Activated CD4-positive, alpha-beta T cell treated with anti-CD3 and anti-CD28 coated beads, Interleukin-2, Interleukin-4, amounts not matched to agents 100 ng/mL and 50 ng/mL, durations not matched to agents 16 hours and 8 hours (primary cell): ENCODE data around the gene IGF2.

Experiments used
- DNase-seq: peaks from one replicate; pipeline ENCODE4 v3.0.0-alpha.2; 2020; ENCODE audit warnings: low spot score

IGF2 gene

DNA sequence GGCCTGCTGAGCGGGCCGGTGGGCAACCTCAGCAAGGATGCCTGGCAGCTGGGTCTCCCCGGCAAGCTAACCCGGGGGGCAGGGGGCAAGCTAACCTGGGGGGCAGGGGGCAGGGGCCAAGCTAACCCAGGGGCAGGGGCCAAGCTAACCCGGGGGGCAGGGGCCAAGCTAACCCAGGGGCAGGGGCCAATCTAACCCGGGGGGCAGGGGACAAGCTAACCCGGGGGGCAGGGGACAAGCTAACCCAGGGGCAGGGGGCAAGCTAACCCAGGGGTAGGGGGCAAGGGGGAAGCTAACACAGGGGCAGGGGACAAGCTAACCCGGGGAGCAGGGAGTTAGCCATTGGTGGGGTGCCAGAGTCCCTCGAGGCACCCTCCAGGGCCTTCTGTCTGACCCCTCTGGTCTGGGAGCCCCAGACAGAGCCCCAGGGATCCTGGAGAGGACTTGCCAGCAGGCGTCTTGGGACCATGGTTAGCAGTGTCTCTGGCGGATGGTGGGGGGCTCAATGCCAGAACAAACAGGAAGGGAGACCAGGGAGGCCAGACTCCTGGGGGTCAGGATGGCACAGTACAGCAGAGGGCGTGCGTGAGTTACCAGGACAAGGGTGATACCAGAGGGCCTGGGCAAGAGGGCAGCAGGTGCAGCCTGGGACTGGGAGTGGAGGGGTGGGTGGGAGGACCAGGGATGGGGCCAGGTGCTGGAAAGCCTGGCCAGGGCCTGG, 16.1 kb downstream of the IGF2 start:
- DNase-seq: no peak

DNA sequence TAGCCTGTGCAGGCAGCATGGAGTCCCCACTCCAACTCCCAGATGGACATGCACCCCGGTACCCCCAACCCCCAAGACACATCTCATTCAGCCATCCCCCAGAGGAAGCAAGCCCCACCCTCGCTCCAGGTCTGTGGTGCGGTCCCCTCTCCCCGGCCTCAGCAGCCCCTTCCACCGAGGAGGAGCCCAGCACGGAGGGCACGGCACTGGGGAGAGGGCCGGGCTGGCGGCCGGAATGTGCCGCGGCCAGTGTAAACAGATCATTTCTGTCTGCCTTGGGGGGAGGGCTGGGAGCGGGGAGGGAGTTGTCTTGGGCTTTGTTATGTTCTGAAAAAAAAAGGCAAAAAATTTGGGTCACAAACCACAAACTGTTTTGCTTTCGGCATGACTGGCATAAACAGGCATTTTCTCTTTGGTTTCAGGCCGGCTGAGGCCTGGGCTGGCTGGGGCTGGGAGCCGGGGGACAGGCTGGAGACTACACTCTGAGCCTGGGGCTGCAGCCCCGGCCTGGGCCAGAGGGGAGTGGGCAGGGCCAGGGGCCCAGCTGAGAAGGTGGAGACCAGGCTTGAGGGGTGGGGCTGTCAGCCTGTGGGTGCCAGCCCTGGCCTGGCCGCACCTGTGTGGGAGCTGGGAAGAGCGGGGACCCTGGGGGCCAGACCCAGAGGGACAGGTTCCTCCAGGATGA, 16.8 kb downstream of the IGF2 start:
- no peak for DNase-seq

DNA sequence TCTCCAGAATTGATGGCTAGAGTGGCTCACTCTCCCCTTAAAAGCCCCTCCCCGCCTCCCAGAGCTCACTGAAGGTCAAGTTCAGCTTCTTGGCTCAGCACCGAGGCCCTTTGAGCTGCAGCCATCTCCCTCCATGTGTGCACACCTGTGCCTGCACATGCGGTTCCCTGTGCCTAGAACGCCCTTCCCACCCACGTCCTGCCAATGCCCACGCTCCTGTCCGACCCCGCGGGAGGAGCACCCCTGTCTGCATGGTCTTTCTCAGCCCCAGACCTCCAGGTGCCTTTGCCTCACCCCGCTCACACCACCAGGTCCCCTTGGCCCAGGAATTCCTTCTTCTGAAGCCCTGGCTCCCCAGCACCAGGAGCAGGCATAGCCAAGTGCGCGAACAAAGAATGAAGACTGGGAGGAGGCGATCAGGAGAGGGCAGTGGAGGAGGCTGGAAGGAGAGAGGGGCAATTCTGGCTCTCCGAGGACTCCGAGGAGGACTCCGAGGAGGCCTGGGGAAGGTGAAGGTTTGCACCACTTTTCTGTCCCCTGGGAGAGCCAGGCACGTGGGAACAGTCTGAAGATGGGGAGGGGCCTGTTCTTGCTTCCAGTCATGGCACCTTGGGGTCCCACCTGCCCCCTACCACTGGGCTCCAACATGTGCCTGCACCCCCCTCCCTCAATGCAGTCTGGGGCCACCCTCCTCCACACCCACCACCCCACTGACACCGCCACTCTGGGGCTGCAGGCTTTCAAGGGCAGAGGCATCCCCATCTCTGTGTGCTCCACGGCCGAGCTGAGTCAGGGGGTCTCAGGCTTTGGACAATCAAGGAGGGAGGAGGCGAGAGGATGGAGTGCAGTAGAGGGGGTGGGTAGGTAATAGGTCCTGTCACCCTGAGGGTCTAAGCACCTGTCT, 17.7 kb downstream of the IGF2 start:
- DNase-seq: no peak

DNA sequence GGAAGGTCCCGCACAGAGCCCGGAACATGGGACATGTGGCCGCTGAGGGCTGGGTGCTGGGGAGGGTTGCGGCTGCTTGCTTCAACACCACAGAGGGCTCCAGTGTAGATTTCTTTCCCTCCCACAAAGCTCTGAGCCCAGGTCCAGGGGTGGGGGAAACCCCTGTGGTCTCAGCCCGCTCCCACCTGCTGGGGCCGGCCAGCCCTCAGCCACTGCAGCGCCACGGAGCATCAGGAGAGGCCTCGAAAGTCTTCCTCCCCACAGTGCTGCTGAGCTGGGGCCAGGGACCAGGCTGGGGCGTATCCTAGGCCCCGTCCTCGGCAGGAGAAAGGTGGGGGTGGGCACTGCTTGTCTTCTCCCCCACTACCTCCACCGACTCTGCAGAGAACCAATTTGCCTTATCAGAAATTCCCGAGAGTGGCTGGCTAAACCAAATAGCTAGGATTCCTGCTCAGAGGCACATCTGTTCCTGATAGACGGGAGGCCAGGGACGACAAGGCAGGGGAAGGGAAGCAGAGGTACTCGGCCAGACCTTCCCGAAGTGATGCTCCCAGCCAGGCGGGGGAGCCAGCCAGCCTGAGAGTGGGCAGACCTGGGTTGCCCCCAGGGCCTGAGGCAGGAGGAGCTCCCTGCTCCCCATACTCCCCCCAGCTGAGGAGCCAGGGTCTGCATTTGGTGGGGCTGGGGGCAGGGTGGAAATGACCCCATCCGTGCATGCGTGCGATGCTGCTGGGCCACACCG, 18.7 kb downstream of the IGF2 start:
- no peak for DNase-seq

DNA sequence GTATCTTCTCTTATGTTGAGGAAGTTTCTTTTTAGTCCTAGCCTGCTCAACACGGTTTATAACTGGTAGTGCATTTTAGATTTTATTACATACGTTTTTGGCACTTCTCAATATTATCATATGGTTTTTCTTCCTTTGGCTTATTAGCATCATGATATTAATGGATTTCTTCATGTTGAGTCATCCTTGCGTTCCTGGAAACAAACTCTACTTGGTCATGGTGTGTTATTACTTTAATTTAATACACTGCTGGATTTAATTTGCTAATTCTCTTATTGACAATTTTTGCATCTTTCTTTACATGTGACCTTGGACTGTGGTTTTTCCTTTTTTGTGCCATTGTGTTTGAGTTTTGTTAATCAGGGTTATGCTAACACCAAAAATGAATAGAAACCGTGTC, 20.5 kb downstream of the IGF2 start:
- DNase-seq: no peak

DNA sequence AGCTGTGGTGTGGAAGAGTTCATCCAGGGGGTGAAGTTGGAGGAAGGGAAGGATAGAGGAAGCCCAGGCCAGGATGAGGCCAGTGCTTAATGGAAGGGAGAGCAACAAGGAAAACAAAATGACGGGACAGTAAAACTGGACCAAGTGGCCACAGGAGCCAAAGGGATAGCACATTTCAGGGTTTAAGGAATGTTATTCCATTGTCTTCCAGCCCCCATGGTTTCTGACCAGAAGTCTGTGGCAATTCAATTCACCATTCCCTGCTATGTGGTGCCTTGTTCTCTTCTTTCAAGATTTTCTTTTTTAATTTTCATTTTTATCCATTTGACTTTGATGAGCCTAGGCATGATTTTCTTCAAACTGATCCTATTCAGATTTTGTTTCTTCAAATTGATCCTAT, 22.5 kb downstream of the IGF2 start:
- no peak for DNase-seq

DNA sequence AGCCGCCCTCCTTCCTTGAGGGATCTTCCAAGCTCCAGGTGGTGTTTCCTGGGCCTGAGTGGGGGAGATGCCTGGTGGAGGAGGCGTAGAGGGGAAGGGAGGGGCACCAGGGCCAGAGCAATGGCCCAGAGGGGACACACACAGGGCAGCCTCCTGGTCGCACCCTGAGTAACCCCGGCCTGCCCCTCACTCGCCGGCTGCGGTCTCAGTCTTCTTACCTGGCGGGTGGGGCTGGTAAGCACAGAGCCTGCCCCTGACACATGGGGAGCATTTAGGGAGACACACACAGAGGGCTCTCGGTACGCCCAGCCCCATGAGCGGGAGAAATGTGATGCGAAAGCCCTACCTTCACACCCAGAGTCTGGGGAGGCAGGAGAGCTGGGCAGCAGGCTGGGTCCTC, 23.9 kb downstream of the IGF2 start:
- no peak for DNase-seq

DNA sequence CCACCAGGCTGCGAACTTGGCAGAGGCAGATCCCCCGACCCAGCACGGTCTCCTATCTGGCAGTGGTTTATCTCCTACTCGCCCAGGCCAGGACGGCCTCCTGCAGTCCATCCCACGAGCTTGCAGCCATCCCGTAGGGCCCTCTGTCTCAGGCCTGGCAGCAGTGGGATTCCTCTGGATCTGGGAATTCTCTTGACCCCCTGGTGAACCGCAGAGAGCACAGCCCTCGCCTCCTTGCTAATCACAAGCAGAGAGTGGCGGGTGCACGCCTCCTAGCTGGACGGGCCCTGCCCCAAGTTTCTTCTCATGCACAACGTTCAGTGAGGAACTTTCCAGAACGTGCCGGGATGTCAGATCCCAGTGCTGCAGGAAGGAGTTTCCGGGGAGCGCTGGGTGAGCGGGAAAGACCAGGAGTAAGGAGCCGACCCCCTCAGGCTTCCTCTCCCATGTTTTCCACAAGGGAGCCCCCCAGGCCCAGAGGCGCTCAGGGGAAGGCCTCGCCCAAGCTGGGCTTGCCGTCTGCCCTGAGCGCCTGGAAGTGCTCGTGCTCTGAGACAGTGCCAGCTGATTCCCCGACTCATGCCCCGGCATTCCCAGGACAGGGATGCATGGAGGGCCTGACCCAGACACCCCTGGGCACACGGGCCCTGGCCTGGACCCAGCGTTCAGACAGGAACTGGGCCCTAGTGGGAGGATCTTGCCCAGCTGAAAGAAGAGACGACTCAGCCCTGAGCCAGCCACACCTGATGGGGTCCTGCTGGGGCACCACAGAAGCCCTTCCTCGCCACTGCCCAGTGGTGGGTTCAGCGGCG, 24.6 kb downstream of the IGF2 start:
- DNase-seq: no peak

DNA sequence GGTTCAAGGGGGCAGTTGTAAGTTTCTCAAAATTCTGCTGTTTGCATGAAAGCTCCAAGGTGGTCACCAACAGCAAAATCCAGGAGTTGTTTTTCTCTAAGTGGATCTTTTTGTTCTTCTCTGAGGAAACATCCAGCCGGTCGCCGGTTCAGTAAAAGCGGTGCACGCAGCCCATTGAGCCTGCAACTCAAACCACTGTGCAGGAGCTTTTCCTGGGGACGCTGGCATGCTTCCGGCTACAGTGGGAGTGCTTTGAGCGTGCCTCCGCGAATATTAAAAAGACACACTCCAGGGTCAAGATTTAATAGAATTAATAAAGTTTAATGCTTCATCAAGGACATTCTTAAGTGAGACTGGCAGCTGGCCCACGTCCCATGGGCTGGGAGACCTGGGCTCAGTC, 25.4 kb downstream of the IGF2 start:
- no peak for DNase-seq

DNA sequence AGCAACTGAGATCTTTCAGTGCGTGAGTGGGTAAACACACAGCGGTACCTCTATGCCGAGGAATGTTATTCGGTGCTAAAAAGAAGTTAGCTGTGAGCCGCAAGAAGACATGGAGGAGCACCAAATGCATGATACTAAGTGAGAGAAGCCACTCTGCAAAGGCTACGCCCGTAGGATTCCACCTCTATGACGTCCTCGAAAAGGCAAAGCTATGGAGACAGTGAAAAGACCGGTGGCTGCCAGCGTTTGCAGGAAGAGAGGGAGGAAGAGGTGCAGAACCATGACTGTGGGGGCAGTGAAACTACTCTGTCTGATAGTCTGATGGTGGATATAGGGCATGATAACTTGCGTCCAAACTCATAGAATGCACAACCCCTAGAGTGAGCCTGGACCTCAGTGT, 28.7 kb downstream of the IGF2 start:
- no peak for DNase-seq

DNA sequence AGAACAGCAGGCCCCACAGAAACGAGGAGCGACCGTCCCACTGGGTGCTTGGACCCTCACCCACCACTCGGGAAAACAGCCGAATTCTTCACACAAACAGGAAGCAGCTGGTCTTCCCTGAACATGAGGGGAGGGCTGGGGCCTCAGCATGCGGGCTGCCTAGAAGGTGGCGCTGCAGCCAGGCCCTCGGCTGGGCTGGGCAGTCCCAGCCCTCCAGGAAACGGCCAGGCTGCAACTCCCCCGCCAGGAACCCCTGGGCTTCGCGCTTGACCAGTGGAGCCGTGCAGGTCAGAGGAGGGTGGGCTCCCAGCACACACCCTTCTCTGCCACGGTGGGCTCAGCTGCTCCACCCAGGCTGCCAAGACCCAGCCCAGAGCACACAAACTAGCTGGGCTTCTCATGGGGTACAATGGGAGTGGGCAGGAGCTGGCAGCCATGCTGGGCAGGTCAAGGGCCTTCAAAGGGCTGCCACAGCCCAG, 29.6 kb downstream of the IGF2 start:
- no peak for DNase-seq

DNA sequence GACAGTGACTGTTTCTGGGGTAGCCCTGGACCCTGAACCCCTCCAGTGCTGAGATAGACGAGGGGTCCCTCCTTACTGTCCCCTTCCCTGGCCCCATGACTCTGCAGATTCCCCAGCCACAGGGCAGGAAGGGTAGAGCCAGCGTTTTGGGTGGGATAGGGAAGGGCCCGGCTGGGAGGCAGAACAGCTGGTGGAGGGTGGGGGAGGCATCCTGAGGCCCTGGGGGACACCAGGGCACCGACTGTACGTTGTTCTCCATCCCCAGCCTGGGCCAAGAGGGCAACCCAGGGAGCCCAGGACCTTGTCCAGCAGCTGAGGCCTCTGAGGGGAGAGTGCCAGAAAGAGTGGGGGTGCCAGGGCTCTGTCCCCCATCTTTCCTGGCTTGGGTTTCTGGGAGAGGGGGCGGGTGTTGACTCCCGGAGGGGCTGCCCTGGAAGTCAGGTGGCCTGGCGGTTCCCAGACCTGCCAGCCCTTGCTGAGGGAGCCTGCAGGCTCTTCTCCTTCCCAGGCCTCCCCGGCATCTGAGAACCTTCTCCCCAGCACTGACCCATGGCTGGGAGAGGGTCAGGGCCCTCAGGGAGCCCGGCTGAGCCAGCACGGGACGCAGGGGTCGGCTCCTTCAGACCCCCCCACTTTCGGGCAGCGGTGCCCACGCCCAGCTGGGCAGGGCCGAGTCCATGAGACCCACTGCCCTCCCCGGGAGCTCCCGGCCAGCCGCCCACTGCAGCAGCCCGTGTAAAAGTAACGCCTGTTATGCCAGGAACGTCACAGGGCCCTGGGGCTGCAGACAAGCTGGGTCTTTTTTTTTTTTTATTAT, 30.3 kb downstream of the IGF2 start:
- no peak for DNase-seq

DNA sequence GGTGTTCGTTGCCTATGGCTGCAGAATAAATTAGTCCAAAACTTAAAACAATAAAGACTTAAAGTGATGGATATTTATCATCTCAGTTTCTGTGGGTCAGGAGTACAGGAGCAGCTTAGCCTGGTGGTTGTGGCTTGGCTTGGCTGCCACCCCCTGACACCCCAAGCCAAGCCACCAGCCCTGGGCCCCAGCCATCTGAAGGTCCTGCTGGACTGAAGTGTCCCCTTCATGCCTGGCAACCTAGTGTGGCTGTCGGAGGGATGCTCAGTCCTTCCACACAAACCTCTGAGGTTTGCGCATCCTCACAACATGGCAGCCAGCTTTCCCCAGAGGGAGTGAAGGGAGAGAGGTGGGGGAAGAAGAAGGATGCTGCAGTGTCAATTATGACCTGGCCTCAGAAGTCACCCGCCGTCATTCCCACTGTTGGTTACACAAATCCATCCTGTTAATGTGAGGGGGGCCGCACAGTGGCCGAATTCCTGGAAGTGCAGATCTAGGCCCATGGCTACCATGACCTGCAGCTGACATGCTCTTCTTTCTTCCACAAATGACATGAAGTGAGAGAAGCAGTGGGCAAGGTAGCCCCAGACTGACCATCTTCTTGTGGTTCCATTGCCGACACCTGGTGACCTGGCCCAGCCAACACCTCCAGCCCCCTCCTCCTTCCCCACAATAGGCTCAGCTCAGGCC, 31.1 kb downstream of the IGF2 start:
- no peak for DNase-seq

DNA sequence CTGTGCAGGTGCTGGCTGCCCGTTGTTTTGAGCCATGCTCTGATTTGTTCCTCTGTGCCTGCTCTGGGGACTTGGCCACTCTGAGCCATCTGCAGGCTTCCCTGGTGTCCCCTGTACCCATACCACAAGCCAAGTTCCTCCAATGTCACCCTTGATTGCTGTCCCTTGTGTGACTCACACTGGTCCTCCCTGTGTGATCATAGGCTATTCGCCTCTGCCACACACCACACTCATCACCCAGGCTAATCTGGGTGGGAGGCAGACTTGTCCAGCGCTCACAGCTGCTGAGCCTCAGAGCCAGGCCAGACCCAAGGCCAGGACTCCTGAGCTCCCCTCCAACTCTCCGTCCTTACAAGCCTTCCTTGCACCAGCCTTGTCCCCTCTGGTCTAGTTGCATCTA, 31.7 kb downstream of the IGF2 start:
- DNase-seq: no peak

DNA sequence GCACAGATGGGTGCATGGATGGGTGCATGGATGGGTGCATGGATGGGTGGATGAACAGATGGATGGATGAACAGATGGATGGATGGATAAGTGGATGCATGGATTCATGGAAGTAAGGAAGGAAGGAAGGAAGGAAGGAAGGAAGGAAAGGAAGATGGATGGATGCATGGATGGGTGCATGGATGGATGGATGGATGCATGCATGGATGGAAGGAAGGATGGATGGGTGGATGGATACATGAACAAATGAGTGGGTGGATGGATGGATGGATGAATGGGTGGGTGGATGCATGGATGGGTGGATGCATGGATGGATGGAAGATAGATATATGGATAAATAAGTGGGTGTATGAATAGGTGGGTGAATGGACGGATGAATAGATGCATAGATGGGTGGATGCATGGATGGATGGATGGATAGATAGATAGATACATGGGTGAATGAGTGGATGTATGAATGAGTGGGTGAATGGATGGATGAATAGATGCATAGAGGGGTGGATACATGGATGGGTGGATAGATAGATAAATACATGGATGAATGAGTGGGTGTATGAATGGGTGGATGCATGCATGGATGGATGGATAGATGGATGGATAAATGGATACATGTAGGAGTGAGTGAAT, 32.5 kb downstream of the IGF2 start:
- no peak for DNase-seq

DNA sequence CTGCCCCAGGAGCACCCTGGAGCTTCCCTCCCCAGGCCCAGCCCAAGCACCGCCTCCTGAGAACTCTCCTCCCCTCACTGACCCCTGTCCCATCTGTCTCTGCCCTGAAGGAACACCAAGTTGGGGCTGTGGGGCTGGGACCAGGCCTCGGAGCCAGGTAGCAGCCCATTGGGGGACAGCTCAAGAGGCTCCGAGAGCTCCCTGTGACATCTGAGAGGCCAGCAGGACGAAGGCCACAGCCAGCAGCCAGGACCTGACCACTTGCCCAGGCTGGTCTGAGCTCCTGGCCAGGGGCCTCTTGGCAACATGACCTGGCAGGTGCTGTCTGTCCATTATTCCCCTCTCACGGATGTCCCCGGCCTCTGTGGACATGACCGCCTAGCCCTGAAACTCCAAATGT, 33.7 kb downstream of the IGF2 start:
- no peak for DNase-seq

DNA sequence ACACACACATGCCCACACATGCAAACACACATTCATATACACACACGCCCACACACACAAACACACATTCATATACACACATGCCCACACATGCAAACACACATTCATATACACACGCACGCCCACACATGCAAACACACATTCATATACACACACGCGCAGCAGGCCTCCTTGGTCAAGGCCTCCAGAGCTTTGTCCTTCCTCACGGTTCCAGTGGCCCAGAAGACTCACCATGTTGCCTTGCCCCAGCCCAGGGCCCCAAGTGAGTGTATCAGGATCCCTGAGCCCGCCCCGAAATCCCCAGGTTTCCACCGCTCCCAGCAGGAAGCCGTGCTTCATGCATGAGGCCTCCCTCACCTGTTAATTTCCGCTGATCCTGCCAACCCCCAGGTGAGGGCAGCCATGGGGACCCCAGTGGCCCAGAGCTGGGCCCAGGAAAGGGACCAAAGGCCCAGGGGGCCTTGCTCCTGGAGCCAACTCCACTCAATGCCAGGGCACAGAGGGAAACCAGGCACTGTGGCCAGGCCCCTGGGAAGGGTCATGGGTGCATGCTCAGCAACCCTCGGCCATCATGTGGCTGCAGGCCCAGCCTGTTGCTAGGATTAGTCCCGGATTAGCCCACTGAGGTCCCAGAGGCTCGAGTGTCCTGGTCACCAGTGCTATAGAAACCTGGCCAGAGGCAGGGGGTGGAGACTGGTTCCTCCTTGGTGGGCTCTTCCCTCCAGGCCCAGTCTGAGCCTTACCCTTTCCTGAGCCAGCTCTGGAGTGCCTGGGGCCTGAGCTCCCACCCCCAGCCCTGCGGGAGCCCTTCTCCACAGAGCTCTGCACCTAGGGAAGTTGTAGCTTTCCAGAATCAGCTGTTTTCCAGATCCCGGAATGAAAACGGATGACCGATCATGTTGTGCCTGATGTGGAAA, 34.4 kb downstream of the IGF2 start:
- DNase-seq: no peak
